HG02970 (cell line): ENCODE measurements around the gene PARVG.
"Not testable (repeated sequence)": the region's sequence is repeated elsewhere in the genome, so short reads cannot be mapped to it uniquely, and the experiment has no call there.

Experiments
- ATAC-seq: cut with Tn5 transposase; IDR thresholded peaks from one replicate; pipeline ENCODE4 v1.9.1; 2021; ENCODE audit warnings: mild to moderate bottlenecking, moderate library complexity, moderate number of reproducible peaks; ENCODE audit not compliant: unreplicated experiment, low FRiP score

Gene PARVG

GRCh38 chr22:44231233-44231632 lies 50.5 kb downstream of the PARVG start:
- no peak for ATAC-seq

- not testable (repeated sequence) for ATAC-seq
Measured at GRCh38 chr22:44234372-44234771, 53.6 kb downstream of the PARVG start.

GRCh38 chr22:44237290-44237689 lies 56.6 kb downstream of the PARVG start:
- ATAC-seq: no peak

- ATAC-seq: not testable (repeated sequence)
Measured at GRCh38 chr22:44241121-44241520, 60.4 kb downstream of the PARVG start.

- no peak for ATAC-seq
Measured at GRCh38 chr22:44242946-44243724, 62.4 kb downstream of the PARVG start.

- ATAC-seq: no peak
Measured at GRCh38 chr22:44243761-44244160, 63.0 kb downstream of the PARVG start.

- ATAC-seq: no peak
Measured at GRCh38 chr22:44244265-44244822, 63.6 kb downstream of the PARVG start.

- ATAC-seq: no peak
Measured at GRCh38 chr22:44245438-44245837, 64.7 kb downstream of the PARVG start.

- ATAC-seq: no peak
Measured at GRCh38 chr22:44245867-44246266, 65.1 kb downstream of the PARVG start.

- ATAC-seq: no peak
Measured at GRCh38 chr22:44246615-44247326, 66.0 kb downstream of the PARVG start.

- ATAC-seq: no peak
Measured at GRCh38 chr22:44247346-44247745, 66.6 kb downstream of the PARVG start.

- no peak for ATAC-seq
Measured at GRCh38 chr22:44247923-44248892, 67.5 kb downstream of the PARVG start.

- ATAC-seq: no peak
Measured at GRCh38 chr22:44248926-44249325, 68.2 kb downstream of the PARVG start.

- ATAC-seq: no peak
Measured at GRCh38 chr22:44249376-44250147, 68.8 kb downstream of the PARVG start.

- ATAC-seq: no peak
Measured at GRCh38 chr22:44254811-44255210, 74.1 kb downstream of the PARVG start.

- ATAC-seq: no peak
Measured at GRCh38 chr22:44256085-44256484, 75.4 kb downstream of the PARVG start.

- no peak for ATAC-seq
Measured at GRCh38 chr22:44256556-44257485, 76.1 kb downstream of the PARVG start.
